Esophagus squamous epithelium (tissue), 5 donors: Measurements from ENCODE around the gene UBE2D1. TPM values are rescaled to one million over a fixed set of nuclear protein-coding genes. Genes with fewer than 3 reads are reported as not detected.

Source experiments
- DNase-seq: peaks from one replicate; lab custom pipeline; 2025; lab: John Stamatoyannopoulos, UW
- H3K27ac ChIP-seq, 4 donors: fragments of 200-600 bp; sonication (generic); one replicate each; pipeline ENCODE4 v1.5.1; 2016 to 2019; ENCODE audit warnings: mild to moderate bottlenecking in 1 of 4
- H3K27me3 ChIP-seq, 4 donors: fragments of 200-600 bp; sonication (generic); 1 replicate in 3 of 4; 2 replicates in 1 of 4; pipeline versions ENCODE4 v1.5.1 to v1.6.0; 2017 to 2021; ENCODE audit warnings: antibody characterized with exemption in 1 of 4
- H3K36me3 ChIP-seq, 3 donors: fragments of 200-600 bp; sonication (generic); one replicate each; pipeline ENCODE4 v1.5.1; 2016 to 2019
- H3K4me1 ChIP-seq, 3 donors: fragments of 200-600 bp; sonication (generic); one replicate each; pipeline ENCODE4 v1.5.1; 2017 to 2019
- H3K4me3 ChIP-seq, 4 donors: fragments of 200-600 bp; sonication (generic); 1 replicate in 3 of 4; 2 replicates in 1 of 4; pipeline ENCODE4 v1.5.1; 2016 to 2019; ENCODE audit warnings: mild to moderate bottlenecking in 2 of 4, moderate library complexity in 1 of 4
- H3K9me3 ChIP-seq, 3 donors: fragments of 200-600 bp; sonication (generic); one replicate each; pipeline ENCODE4 v1.5.1; 2016 to 2019
- POLR2A ChIP-seq, 4 donors: fragments of 450-650 bp; IDR thresholded peaks; one replicate each; pipeline ENCODE4 v1.6.1; 2017; ENCODE audit warnings: antibody characterized with exemption in 4 of 4, mild to moderate bottlenecking in 4 of 4, moderate library complexity in 3 of 4
- WGBS, 2 donors: methylation state at CpG; one replicate each; pipeline ENCODE4 v1.1.5; 2018; 5-methylcytosine and 5-hydroxymethylcytosine counted together
- intact Hi-C: fragments of 100-400 bp; cut with DNase I; formaldehyde crosslinking; loops from one replicate; pipeline ENCODE4 v1.15.0; 2022
- total RNA-seq, 4 donors: library from RNA; depleted of rRNA; stranded (reverse); fragments of >200 nt; gene quantifications; one replicate each; pipeline ENCODE4 v1.1.0, GENCODE V29; 2016
- TF ChIP-seq, protein P1 (sequence below), 6 experiments: fragments of 450-650 bp in 4 of 6; fragments of 200-600 bp in 2 of 6; sonication (generic) in 2 of 6; IDR thresholded peaks; one replicate each; pipeline ENCODE4 v1.5.1; 2016 to 2019; ENCODE audit warnings: antibody characterized with exemption in 6 of 6, mild to moderate bottlenecking in 4 of 6, moderate library complexity in 4 of 6
- donor health status: DM: yes; HTN: yes; CAD: no.

Gene UBE2D1
- total RNA-seq, 4 donors from 2014 or later: 12.2 to 14.9 (median 13.9) TPM

DNA sequence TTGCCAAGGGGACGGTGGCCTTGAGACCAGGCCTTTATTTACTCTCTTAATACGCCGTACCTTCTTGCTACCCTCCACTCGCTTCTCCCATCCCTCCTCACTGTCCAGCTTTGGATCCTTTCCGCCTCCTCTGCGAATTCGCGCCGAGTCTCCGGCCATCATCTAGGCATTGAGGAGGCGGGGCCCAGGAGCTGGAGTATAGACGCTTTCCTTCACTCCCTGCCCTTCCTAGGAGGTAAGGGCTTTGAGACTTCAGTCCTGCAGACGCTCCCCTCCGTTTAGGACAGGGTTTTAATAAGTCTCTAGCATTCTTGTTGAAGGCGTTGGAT is 50.9 kb downstream of the UBE2D1 start:
- intact Hi-C loops: no loop called here
- DNase-seq: no peak
- Histone ChIP-seq H3K4me3 (peak overlapping the region; percentile 70 to 95 (median 88)), H3K4me1 (peaks cover 0 to 30% (median 21%) of the 10 kb centered on the region in 3 donors), H3K9me3 (no peaks in the 10 kb centered on the region), H3K36me3 (peaks cover 0 to 40% (median 13%) of the 10 kb centered on the region in 3 donors), H3K27me3 (no peaks in the 10 kb centered on the region), H3K27ac (peak overlapping the region; percentile 81 to 93 (median 91))
- TF ChIP-seq, protein P1, sequence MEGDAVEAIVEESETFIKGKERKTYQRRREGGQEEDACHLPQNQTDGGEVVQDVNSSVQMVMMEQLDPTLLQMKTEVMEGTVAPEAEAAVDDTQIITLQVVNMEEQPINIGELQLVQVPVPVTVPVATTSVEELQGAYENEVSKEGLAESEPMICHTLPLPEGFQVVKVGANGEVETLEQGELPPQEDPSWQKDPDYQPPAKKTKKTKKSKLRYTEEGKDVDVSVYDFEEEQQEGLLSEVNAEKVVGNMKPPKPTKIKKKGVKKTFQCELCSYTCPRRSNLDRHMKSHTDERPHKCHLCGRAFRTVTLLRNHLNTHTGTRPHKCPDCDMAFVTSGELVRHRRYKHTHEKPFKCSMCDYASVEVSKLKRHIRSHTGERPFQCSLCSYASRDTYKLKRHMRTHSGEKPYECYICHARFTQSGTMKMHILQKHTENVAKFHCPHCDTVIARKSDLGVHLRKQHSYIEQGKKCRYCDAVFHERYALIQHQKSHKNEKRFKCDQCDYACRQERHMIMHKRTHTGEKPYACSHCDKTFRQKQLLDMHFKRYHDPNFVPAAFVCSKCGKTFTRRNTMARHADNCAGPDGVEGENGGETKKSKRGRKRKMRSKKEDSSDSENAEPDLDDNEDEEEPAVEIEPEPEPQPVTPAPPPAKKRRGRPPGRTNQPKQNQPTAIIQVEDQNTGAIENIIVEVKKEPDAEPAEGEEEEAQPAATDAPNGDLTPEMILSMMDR (IDR thresholded peaks at IDR 0.05): no peak
- TF ChIP-seq POLR2A (IDR thresholded peaks at IDR 0.05): no peak
- WGBS, 2 donors: 1% methylated on average over 15 of the region's 15 CpGs

DNA sequence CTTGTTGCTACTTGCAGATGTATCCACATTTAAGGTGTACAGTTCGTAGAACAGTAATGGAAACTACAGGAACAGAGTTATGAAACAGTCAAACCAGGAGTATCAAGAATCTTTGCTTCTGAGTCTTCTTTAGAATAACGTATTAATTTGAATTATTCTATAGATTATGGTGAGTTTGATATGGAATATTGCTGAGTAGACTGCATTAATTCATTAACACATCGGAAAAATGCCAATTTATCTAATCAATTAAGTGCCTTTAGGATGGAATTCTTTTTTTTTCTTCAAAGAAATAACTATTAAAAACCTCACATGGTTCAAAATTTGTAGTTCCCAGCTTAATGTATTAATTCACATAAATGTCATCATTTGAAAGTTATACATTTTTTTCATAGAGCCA is 54.2 kb downstream of the UBE2D1 start:
- TF ChIP-seq POLR2A (IDR thresholded peaks at IDR 0.05): no peak
- TF ChIP-seq, protein P1 (IDR thresholded peaks at IDR 0.05): no peak
- no peaks in the 10 kb centered on the region for H3K27me3 ChIP-seq
- peaks cover 0 to 70% (median 24%) of the 10 kb centered on the region in 3 donors for H3K36me3 ChIP-seq
- DNase-seq: no peak
- no peak overlapping the region for H3K27ac ChIP-seq
- H3K9me3 ChIP-seq: no peaks in the 10 kb centered on the region
- 91 to 94% methylated on average over 3 of the region's 3 CpGs for WGBS, 2 donors
- intact Hi-C loops: no loop called here
- peaks cover 0 to 28% (median 20%) of the 10 kb centered on the region in 3 donors for H3K4me1 ChIP-seq
- no peak overlapping the region for H3K4me3 ChIP-seq

- intact Hi-C loops: no loop called here
- H3K9me3 ChIP-seq: no peaks in the 10 kb centered on the region
- H3K4me3 ChIP-seq: no peak overlapping the region
- no peak for DNase-seq
- peaks cover 0 to 98% (median 37%) of the 10 kb centered on the region in 3 donors for H3K36me3 ChIP-seq
- WGBS, 2 donors: 68 to 75% methylated on average over 2 of the region's 2 CpGs
- H3K27ac ChIP-seq: no peak overlapping the region
- no peaks in the 10 kb centered on the region for H3K27me3 ChIP-seq
- H3K4me1 ChIP-seq: no peaks in the 10 kb centered on the region
- TF ChIP-seq POLR2A (IDR thresholded peaks at IDR 0.05): no peak
- TF ChIP-seq, protein P1 (IDR thresholded peaks at IDR 0.05): no peak
Measured at GRCh38 chr10:58393317-58393716, 58.5 kb downstream of the UBE2D1 start.

- Histone ChIP-seq H3K36me3 (peaks cover 0 to 88% (median 36%) of the 10 kb centered on the region in 3 donors), H3K9me3 (no peaks in the 10 kb centered on the region), H3K27me3 (no peaks in the 10 kb centered on the region), H3K4me1 (no peaks in the 10 kb centered on the region), H3K4me3 (no peak overlapping the region), H3K27ac (no peak overlapping the region)
- TF ChIP-seq, protein P1 (IDR thresholded peaks at IDR 0.05): no peak
- no peak for TF ChIP-seq POLR2A (IDR thresholded peaks at IDR 0.05)
- DNase-seq: no peak
- intact Hi-C loops: no loop called here
Measured at GRCh38 chr10:58394471-58394870, 59.7 kb downstream of the UBE2D1 start.

GRCh38 chr10:58396057-58396456 is 61.3 kb downstream of the UBE2D1 start:
- Histone ChIP-seq H3K4me1 (no peaks in the 10 kb centered on the region), H3K9me3 (no peaks in the 10 kb centered on the region), H3K27me3 (no peaks in the 10 kb centered on the region), H3K27ac (no peak overlapping the region), H3K36me3 (peaks cover 0 to 72% (median 20%) of the 10 kb centered on the region in 3 donors), H3K4me3 (no peak overlapping the region)
- DNase-seq: no peak
- intact Hi-C loops: no loop called here
- TF ChIP-seq POLR2A (IDR thresholded peaks at IDR 0.05): no peak
- TF ChIP-seq, protein P1 (IDR thresholded peaks at IDR 0.05): no peak
